Duodenal mucosa (tissue), 2 donors: ENCODE results near the gene GAA.

Source experiments
- H3K27ac ChIP-seq: one replicate; pipeline ENCODE4 v1.7.0; 2013; ENCODE audit warnings: low read depth, low read length
- H3K27me3 ChIP-seq, 2 donors: one replicate each; pipeline ENCODE4 v1.7.0; 2013; ENCODE audit warnings: low read length in 2 of 2, control low read depth in 1 of 2; ENCODE audit not compliant: insufficient read depth in 2 of 2, control insufficient read depth in 1 of 2
- H3K36me3 ChIP-seq, 2 donors: one replicate each; pipeline ENCODE4 v1.7.0; 2013; ENCODE audit warnings: low read length in 2 of 2, control low read depth in 1 of 2; ENCODE audit not compliant: insufficient read depth in 2 of 2, control insufficient read depth in 1 of 2
- H3K4me1 ChIP-seq, 2 donors: one replicate each; pipeline ENCODE4 v1.7.0; 2013; ENCODE audit warnings: low read length in 2 of 2, control low read depth in 1 of 2; ENCODE audit not compliant: insufficient read depth in 2 of 2, control insufficient read depth in 1 of 2
- H3K4me3 ChIP-seq, 2 donors: one replicate each; pipeline ENCODE4 v1.7.0; 2013; ENCODE audit warnings: low read length in 2 of 2, low read depth in 1 of 2
- H3K9ac ChIP-seq, 2 donors: one replicate each; pipeline ENCODE4 v1.7.0; 2013; ENCODE audit warnings: low read length in 2 of 2, low read depth in 1 of 2
- H3K9me3 ChIP-seq, 2 donors: one replicate each; pipeline ENCODE4 v1.7.0; 2013; ENCODE audit warnings: low read length in 2 of 2, control low read depth in 1 of 2; ENCODE audit not compliant: control insufficient read depth in 1 of 2

GAA gene

DNA sequence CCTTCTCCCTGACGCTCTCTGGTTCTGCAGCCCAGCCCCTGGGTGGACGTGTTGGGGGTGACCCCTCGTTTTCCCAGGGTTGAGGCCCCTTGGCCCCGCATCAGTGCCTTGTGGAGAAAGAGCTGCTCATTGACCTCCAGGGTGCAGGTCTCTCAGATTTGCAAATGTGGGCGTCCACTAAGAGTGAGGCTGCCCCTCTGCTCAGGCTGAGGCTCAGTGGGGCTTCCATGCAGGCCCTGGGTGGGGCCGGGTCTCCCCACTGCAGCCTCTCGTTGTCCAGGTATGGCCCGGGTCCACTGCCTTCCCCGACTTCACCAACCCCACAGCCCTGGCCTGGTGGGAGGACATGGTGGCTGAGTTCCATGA, 9.0 kb downstream of the GAA start:
- no peaks in the 10 kb centered on the region for H3K4me1 ChIP-seq
- H3K9me3 ChIP-seq: no peaks in the 10 kb centered on the region
- no peak overlapping the region for H3K9ac ChIP-seq
- no peak overlapping the region for H3K27ac ChIP-seq
- no peak overlapping the region for H3K4me3 ChIP-seq
- H3K27me3 ChIP-seq: no peaks in the 10 kb centered on the region
- H3K36me3 ChIP-seq: no peaks in the 10 kb centered on the region

DNA sequence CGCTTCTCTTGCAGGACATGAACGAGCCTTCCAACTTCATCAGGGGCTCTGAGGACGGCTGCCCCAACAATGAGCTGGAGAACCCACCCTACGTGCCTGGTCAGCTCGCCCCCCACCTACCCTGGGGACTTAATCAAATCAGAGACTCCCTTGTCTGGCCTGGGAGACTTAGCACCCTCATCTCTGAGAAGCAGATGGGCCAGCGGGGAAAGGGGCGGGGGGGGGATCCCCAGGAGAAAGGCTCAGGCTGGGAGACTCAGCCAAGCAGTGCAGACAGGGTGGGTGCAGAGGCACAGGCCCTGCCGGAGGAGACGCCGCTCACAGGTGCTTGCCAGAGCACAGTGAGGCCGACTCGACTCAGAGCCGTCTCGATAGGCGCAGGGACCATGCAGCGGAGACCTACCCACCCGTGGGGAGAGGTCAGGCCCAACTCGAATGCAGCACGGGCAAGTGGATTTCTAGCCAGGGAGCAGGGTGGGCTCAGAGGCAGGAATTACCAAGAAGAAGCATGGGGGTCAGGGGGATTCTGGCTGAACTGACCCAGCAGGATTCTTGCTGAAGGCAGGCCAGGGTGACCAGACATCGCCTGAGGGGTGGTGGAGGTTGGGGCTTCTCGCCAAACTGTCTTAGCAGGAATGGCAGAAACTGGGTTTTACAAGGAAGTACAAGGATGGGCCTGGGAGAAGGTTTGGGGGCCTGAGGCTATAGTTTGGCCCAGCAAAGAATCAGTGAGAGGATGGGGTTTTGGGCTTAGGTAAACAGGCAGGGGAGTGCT, 9.7 kb downstream of the GAA start:
- Histone ChIP-seq H3K36me3 (peaks cover 0 to 4% of the 10 kb centered on the region in 2 donors), H3K4me3 (no peak overlapping the region), H3K9me3 (no peaks in the 10 kb centered on the region), H3K27ac (no peak overlapping the region), H3K27me3 (no peaks in the 10 kb centered on the region), H3K4me1 (no peaks in the 10 kb centered on the region), H3K9ac (no peak overlapping the region)

DNA sequence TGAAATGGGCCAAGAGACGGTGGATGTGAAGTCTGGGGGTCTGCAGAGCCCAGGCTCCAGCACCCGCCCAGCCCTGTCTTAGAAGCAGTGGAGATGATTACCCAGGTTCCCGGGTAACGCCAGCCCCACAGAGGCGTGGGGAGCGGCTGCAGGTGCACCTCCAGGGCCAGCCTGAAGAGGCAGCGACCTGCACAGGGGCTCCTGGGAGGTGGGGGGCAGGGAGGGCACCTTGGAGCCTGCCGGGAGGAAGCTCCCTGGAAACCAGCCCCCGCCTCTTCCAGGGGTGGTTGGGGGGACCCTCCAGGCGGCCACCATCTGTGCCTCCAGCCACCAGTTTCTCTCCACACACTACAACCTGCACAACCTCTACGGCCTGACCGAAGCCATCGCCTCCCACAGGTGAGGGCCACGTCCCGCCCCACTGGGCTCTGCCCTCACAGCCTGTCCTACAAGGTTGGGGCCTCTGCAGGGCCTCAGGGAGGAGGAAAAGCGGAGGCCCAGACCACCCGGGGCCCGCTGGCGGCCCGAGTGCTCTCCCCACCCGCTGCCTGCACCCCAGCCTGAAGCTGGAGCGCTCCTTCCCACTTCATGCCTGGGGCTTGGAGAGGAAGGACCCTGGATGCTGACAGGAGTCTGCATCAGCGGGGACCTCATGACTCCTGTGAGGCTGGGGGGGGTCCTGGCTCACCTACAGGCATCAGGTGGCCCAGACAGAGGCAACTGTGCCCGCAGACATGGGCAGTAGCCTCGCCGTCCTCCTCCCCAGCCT, 10.5 kb downstream of the GAA start:
- Histone ChIP-seq H3K27me3 (no peaks in the 10 kb centered on the region), H3K36me3 (peaks cover 0 to 4% of the 10 kb centered on the region in 2 donors), H3K4me1 (no peaks in the 10 kb centered on the region), H3K27ac (no peak overlapping the region), H3K9ac (no peak overlapping the region), H3K9me3 (no peaks in the 10 kb centered on the region), H3K4me3 (no peak overlapping the region)

DNA sequence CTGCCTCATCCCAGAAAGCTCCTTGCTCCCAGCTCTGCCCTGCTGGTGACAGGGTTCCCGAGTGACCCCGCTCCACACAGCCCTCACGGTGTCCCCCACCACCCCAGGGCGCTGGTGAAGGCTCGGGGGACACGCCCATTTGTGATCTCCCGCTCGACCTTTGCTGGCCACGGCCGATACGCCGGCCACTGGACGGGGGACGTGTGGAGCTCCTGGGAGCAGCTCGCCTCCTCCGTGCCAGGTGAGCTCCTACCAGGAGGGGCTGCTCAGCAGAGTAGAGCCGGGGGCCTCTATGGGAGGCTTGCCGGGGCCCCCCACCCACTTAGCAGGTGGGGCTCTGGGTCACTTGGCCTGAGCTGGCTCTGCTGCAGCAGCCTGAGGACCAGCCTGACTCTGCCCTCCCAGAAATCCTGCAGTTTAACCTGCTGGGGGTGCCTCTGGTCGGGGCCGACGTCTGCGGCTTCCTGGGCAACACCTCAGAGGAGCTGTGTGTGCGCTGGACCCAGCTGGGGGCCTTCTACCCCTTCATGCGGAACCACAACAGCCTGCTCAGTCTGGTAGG, 11.2 kb downstream of the GAA start:
- H3K36me3 ChIP-seq: peaks cover 0 to 4% of the 10 kb centered on the region in 2 donors
- H3K27ac ChIP-seq: no peak overlapping the region
- H3K4me3 ChIP-seq: no peak overlapping the region

GRCh38 chr17:80113033-80113484, 11.7 kb downstream of the GAA start:
- H3K4me1 ChIP-seq: no peaks in the 10 kb centered on the region
- no peak overlapping the region for H3K9ac ChIP-seq
- H3K4me3 ChIP-seq: no peak overlapping the region
- peaks cover 0 to 4% of the 10 kb centered on the region in 2 donors for H3K36me3 ChIP-seq
- no peak overlapping the region for H3K27ac ChIP-seq
- no peaks in the 10 kb centered on the region for H3K9me3 ChIP-seq
- no peaks in the 10 kb centered on the region for H3K27me3 ChIP-seq

More for the DNA sequence above, 11.2 kb downstream of the GAA start:
- H3K4me1 ChIP-seq: no peaks in the 10 kb centered on the region
- no peaks in the 10 kb centered on the region for H3K27me3 ChIP-seq
- H3K9me3 ChIP-seq: no peaks in the 10 kb centered on the region
- no peak overlapping the region for H3K9ac ChIP-seq

DNA sequence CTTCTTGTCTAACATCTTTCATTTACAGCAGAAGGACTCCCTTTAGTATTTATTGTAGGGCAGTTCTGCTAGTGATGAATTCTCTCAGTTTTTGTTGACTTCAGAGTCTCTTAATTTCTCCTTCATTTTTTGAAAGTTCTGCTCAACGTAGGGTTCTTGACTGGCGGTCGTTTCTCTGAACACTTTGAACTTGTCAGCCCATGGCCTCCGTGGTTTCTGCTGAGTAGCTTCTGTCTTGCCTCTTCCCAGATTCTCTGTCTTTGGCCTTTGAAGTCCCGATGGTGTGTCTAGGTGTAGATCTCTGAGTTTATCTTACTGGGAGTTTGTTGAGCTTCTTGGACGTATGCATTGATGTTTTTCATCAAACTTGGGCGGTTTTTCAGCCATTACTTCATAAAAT, 13.4 kb downstream of the GAA start:
- Histone ChIP-seq H3K36me3 (peaks cover 0 to 4% of the 10 kb centered on the region in 2 donors), H3K4me3 (no peak overlapping the region), H3K9ac (no peak overlapping the region), H3K27ac (no peak overlapping the region), H3K9me3 (no peaks in the 10 kb centered on the region), H3K4me1 (no peaks in the 10 kb centered on the region), H3K27me3 (no peaks in the 10 kb centered on the region)

DNA sequence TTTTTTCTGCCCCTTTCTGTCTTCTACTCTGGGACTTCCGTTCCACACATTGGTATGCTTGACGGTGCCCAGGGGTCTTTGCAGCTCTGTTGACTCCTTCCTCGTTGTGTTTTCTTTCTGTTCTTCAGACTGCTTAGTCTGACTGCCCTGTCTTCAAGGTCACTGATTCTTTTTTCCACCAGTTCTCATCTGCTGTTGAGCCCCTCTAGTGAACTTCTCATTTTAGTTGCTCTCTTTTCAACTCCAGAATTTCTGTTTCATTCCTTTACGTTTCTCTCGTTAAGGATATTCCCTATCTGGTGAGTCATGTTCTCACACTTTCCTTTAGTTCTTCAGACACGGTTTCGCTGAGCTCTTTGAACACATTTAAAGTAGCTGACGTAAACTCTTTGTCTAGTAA, 13.8 kb downstream of the GAA start:
- no peaks in the 10 kb centered on the region for H3K9me3 ChIP-seq
- no peak overlapping the region for H3K9ac ChIP-seq
- H3K36me3 ChIP-seq: peaks cover 0 to 4% of the 10 kb centered on the region in 2 donors
- no peaks in the 10 kb centered on the region for H3K27me3 ChIP-seq
- no peak overlapping the region for H3K27ac ChIP-seq
- no peak overlapping the region for H3K4me3 ChIP-seq
- H3K4me1 ChIP-seq: no peaks in the 10 kb centered on the region

DNA sequence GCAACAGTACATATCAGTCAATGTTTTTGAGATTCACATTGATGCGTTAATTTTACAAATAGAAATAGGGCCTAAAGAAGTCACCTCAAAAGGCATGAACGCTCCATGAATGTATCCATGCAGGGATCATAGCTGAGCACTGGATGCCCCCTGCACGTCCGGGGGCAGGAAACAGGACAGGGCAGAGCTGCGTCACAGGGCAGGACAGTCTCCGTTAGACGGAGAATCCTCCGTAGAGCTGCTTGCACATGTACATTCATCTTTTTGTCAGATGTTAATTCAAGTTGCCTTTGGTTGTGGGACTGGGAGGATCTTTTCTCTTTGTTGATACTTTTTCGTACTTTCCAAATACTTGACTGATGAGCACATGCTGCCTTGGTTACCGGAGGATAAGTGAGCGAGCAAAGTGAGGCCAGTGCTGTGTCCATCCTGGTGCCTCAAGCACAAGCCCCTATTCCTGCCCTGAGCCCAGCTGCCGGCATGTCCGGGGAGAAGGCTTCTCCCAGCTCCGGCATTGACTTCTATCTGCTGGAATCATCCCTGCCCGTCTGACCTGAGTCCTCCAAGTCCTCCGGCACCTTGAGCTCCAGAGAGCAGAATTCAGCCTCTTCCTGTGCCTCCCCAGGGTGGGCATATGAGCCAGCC, 15.0 kb downstream of the GAA start:
- Histone ChIP-seq H3K36me3 (peaks cover 0 to 4% of the 10 kb centered on the region in 2 donors), H3K27me3 (no peaks in the 10 kb centered on the region)

DNA sequence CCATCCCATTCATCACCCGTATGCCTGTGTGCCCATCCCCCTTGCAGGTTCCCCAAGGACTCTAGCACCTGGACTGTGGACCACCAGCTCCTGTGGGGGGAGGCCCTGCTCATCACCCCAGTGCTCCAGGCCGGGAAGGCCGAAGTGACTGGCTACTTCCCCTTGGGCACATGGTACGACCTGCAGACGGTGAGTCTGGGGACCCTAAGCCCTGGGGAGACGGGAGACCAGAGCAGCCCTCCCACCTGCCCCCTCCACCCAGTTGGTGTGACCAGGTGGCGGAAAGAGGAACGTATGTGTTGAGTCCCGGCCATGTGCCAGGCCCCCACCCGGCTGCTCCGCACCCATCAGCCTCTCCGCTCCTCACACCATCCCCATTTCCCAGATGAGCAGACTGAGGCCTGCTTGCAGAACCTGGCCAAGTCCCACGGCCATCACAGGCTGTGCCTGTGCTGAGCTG, 15.6 kb downstream of the GAA start:
- H3K4me1 ChIP-seq: no peaks in the 10 kb centered on the region
- no peaks in the 10 kb centered on the region for H3K27me3 ChIP-seq
- H3K9ac ChIP-seq: no peak overlapping the region
- no peaks in the 10 kb centered on the region for H3K9me3 ChIP-seq
- H3K27ac ChIP-seq: no peak overlapping the region
- peaks cover 0 to 4% of the 10 kb centered on the region in 2 donors for H3K36me3 ChIP-seq
- no peak overlapping the region for H3K4me3 ChIP-seq

More for the DNA sequence above, 15.0 kb downstream of the GAA start:
- Histone ChIP-seq H3K27ac (no peak overlapping the region), H3K9me3 (no peaks in the 10 kb centered on the region), H3K4me1 (no peaks in the 10 kb centered on the region), H3K9ac (no peak overlapping the region), H3K4me3 (no peak overlapping the region)
